ENCODE results near the gene VCL. TPM values are rescaled to one million over a fixed set of nuclear protein-coding genes. Genes with fewer than 3 reads are reported as not detected.
A peak's percentile ranks its signal among the peaks of the same experiment; 100 is the strongest.
"Not testable (repeated sequence)": the region's sequence is repeated elsewhere in the genome, so short reads cannot be mapped to it uniquely, and the experiment has no call there.

The VCL gene
- total and polyA plus RNA-seq, 4 donors: 31.6 to 499 (median 229) TPM

DNA sequence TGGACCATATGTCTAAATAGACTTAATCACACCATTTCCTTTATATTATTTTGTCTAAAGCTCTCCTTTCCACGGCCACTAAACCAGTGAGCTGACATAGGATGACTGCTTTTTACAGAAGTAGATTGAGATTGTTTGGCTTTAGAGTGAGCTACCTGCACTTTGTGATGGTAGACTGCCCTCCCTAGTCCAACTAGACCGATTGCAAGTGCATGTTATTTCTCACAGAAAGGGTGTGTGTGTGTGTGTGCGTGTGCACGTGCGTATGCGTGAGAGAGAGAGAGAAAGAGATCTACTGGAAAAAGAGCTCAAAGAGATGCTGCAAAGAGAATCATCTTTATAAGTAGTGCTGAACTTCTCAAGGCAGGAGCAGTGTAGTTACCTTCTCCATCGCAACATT lies 60.7 kb downstream of the VCL start:
- no peaks in the 10 kb centered on the region for H3K36me3 ChIP-seq (ENCODE audit: control insufficient read depth in 1 of 2, insufficient read depth in 2 of 2, low read length in 1 of 2)
- ATAC-seq (ENCODE audit: low FRiP score) (no peak), DNase-seq (no peak)
- no peak overlapping the region for H3K4me3 ChIP-seq (ENCODE audit: low read length in 2 of 2)
- H3K9me3 ChIP-seq (ENCODE audit: control insufficient read depth, low read length): no peaks in the 10 kb centered on the region
- 38 to 42% methylated on average over 7 of the region's 7 CpGs for WGBS, 2 donors
- intact Hi-C loops (cut with DNase I): no loop called here
- H3K27me3 ChIP-seq (ENCODE audit: control insufficient read depth in 1 of 2, insufficient read depth in 2 of 2, low read length in 1 of 2): no peaks in the 10 kb centered on the region
- no peak overlapping the region for H3K27ac ChIP-seq (ENCODE audit: low read depth in 1 of 2, low read length in 2 of 2)
- H3K4me1 ChIP-seq (ENCODE audit: control insufficient read depth in 1 of 2, insufficient read depth in 2 of 2, low read length in 2 of 2): peaks cover 2 to 20% of the 10 kb centered on the region in 2 donors

DNA sequence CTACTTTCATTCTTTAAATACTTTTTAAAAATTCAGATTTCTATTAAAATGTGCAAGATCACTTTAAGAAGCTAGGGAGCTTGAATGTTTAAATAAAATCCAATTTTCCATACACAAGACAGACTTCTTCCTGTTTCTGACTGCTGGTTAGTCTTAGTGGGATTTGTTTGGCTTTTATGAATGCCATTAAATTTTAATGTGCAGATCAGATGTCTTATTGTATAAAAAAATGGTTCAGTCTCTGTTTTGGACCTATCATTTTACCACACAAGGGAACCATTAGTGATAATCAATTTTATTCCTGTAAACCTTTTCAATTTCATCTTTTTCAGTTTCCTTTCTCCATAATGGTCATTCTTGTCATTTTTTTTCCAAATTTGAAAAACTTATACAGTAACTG lies 63.2 kb downstream of the VCL start:
- no peaks in the 10 kb centered on the region for H3K27me3 ChIP-seq (ENCODE audit: control insufficient read depth in 1 of 2, insufficient read depth in 2 of 2, low read length in 1 of 2)
- no peaks in the 10 kb centered on the region for H3K36me3 ChIP-seq (ENCODE audit: control insufficient read depth in 1 of 2, insufficient read depth in 2 of 2, low read length in 1 of 2)
- H3K9me3 ChIP-seq (ENCODE audit: control insufficient read depth, low read length): no peaks in the 10 kb centered on the region
- intact Hi-C loops (cut with DNase I): no loop called here
- ATAC-seq (ENCODE audit: low FRiP score): no peak
- no peak for DNase-seq
- H3K4me3 ChIP-seq (ENCODE audit: low read length in 2 of 2): no peak overlapping the region
- H3K27ac ChIP-seq (ENCODE audit: low read depth in 1 of 2, low read length in 2 of 2): no peak overlapping the region
- peaks cover 2 to 12% of the 10 kb centered on the region in 2 donors for H3K4me1 ChIP-seq (ENCODE audit: control insufficient read depth in 1 of 2, insufficient read depth in 2 of 2, low read length in 2 of 2)

DNA sequence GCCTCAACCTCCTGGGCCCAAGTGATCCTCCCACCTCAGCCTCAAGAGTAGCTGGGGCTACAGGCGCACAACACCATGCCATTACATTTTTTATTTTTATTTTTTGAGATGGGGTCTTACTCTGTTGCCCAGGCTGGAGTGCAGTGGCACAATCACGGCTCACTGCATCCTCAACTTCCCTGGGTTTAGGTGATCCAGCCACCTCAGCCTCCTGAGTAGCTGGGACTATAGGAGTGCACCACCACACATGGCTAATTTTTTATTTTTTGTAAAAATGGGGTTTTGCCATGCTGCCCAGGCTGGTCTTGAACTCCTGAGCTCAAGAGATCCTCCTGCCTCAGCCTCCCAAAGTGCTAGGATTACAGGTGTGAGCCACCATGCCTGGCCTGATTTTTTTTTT lies 64.1 kb downstream of the VCL start:
- H3K36me3 ChIP-seq (ENCODE audit: control insufficient read depth in 1 of 2, insufficient read depth in 2 of 2, low read length in 1 of 2); ATAC-seq (ENCODE audit: low FRiP score); H3K27me3 ChIP-seq (ENCODE audit: control insufficient read depth in 1 of 2, insufficient read depth in 2 of 2, low read length in 1 of 2); H3K9me3 ChIP-seq (ENCODE audit: control insufficient read depth, low read length); intact Hi-C loops (cut with DNase I); DNase-seq; H3K4me3 ChIP-seq (ENCODE audit: low read length in 2 of 2); H3K4me1 ChIP-seq (ENCODE audit: control insufficient read depth in 1 of 2, insufficient read depth in 2 of 2, low read length in 2 of 2): not testable (repeated sequence)
- H3K27ac ChIP-seq (ENCODE audit: low read depth in 1 of 2, low read length in 2 of 2): peak overlapping the region in 1 of 2 donors; percentile 44
- 92 to 94% methylated on average over 2 of the region's 2 CpGs for WGBS, 2 donors

DNA sequence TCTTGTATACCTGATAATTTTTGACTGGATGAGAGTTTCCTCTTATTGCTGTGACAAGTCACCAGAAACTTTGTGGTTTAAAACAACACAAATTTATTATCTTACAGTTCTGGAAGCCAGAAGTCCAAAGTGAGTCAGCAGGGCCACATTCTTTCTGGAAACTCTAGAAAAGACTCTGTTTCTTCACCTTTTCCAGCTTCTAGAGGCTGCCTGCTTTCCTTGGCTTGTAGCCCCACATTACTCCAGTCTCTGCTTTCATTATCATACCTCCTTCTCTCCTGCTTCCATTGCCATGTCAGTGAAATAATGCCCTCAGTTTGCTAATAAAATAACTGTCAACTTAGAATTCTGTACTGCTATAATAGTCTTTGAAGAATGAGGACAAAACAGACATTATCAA lies 65.3 kb downstream of the VCL start:
- no peaks in the 10 kb centered on the region for H3K27me3 ChIP-seq (ENCODE audit: control insufficient read depth in 1 of 2, insufficient read depth in 2 of 2, low read length in 1 of 2)
- H3K9me3 ChIP-seq (ENCODE audit: control insufficient read depth, low read length): no peaks in the 10 kb centered on the region
- H3K27ac ChIP-seq (ENCODE audit: low read depth in 1 of 2, low read length in 2 of 2): no peak overlapping the region
- no peak overlapping the region for H3K4me3 ChIP-seq (ENCODE audit: low read length in 2 of 2)
- intact Hi-C loops (cut with DNase I): no loop called here
- H3K36me3 ChIP-seq (ENCODE audit: control insufficient read depth in 1 of 2, insufficient read depth in 2 of 2, low read length in 1 of 2): no peaks in the 10 kb centered on the region
- peaks cover 0 to 2% of the 10 kb centered on the region in 2 donors for H3K4me1 ChIP-seq (ENCODE audit: control insufficient read depth in 1 of 2, insufficient read depth in 2 of 2, low read length in 2 of 2)
- DNase-seq (no peak), ATAC-seq (ENCODE audit: low FRiP score) (no peak)

DNA sequence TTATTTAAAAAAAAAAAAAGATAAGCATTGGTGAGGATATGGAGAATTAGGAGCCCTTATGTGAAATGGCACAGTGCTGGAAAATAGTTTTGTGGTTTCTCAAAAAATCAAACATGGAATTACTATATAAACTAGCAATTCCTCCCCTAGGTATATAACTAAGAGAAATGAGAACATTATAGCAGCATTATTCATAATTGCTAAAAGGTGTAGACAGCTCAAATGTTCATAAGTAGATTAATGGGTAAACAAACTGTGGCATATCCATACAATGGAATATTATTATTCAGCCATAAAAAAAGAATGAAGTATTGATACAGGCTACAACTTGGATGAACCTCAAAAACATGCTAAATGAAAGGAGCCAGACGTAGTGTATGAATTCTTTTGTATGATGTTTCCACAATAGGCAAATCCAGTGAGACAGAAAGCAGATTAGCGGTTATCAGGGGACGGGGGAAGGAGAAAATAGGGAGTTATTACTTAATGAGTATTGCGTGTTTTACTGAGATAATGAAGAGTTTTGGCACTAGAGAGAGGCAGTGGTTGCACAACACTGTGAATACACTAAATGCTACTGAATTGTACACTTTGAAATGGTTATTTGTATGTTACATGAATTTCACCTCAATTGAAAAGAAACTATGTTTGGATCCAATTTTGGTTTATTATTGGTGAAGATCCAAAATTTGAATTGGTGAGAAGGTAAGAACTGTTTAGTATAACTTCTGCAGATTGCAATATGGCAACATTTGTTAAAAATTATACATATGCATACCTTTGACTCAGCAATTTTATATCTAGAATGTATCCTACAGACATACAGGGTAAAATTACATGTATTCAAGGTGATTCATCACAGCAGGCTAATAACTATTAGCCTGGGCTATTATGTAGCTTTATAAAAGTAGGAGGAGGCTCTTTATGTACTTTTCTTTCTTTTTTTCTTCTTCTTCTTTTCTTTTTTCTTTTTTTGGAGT lies 69.7 kb downstream of the VCL start:
- Histone ChIP-seq H3K27me3 (ENCODE audit: control insufficient read depth in 1 of 2, insufficient read depth in 2 of 2, low read length in 1 of 2) (no peaks in the 10 kb centered on the region), H3K4me1 (ENCODE audit: control insufficient read depth in 1 of 2, insufficient read depth in 2 of 2, low read length in 2 of 2) (peaks cover 4 to 6% of the 10 kb centered on the region in 2 donors), H3K4me3 (ENCODE audit: low read length in 2 of 2) (no peak overlapping the region), H3K27ac (ENCODE audit: low read depth in 1 of 2, low read length in 2 of 2) (no peak overlapping the region), H3K36me3 (ENCODE audit: control insufficient read depth in 1 of 2, insufficient read depth in 2 of 2, low read length in 1 of 2) (no peaks in the 10 kb centered on the region), H3K9me3 (ENCODE audit: control insufficient read depth, low read length) (no peaks in the 10 kb centered on the region)
- no peak for ATAC-seq (ENCODE audit: low FRiP score)
- intact Hi-C loops (cut with DNase I): loop anchor here in 1 of 2 donors (5.0 kb wide), 1 partner anchor 45 kb away; no protein-coding TSS in a partner anchor
- 63% methylated on average over 4 of the region's 4 CpGs for WGBS, 2 donors
- no peak for DNase-seq

DNA sequence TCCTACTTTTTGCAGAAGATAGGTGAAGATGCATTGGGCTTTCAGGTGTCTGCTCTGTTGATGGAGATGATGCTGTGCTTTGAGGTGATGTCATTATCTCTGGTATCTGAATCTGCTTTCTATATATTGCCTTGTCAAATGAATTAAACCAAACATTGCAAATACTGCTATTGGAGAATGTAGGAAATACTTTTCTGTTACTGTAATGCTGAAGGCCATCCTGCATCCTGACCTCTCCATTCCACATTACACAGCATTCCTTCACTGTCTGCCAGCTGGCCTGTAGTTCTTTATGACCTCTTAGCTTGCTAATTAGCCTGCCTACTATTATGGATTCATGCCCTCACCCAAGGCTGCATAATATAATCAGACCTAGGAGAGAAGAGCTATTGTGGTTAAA lies 73.2 kb downstream of the VCL start:
- Histone ChIP-seq H3K36me3 (ENCODE audit: control insufficient read depth in 1 of 2, insufficient read depth in 2 of 2, low read length in 1 of 2) (peaks cover 0 to 3% of the 10 kb centered on the region in 2 donors), H3K4me3 (ENCODE audit: low read length in 2 of 2) (no peak overlapping the region), H3K4me1 (ENCODE audit: control insufficient read depth in 1 of 2, insufficient read depth in 2 of 2, low read length in 2 of 2) (peaks cover 6 to 9% of the 10 kb centered on the region in 2 donors), H3K9me3 (ENCODE audit: control insufficient read depth, low read length) (no peaks in the 10 kb centered on the region), H3K27ac (ENCODE audit: low read depth in 1 of 2, low read length in 2 of 2) (peak overlapping the region in 1 of 2 donors; percentile 56), H3K27me3 (ENCODE audit: control insufficient read depth in 1 of 2, insufficient read depth in 2 of 2, low read length in 1 of 2) (no peaks in the 10 kb centered on the region)
- ATAC-seq (ENCODE audit: low FRiP score) (peak; percentile 63), DNase-seq (no peak)
- intact Hi-C loops (cut with DNase I): no loop called here

DNA sequence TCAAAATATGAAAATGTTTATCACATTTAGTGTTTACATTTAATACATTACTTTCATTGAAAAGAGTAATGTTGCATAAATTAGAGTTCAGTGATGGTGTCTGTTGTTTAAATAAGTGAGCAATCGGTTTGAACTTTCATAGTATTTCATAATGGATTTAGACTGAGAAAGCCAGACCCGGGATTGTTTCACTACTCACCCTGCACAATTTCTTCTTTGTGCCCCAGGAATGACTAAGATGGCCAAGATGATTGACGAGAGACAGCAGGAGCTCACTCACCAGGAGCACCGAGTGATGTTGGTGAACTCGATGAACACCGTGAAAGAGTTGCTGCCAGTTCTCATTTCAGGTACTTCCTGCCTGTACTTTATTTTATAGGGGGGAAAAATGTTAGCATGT lies 74.6 kb downstream of the VCL start:
- Histone ChIP-seq H3K9me3 (ENCODE audit: control insufficient read depth, low read length) (no peaks in the 10 kb centered on the region), H3K27me3 (ENCODE audit: control insufficient read depth in 1 of 2, insufficient read depth in 2 of 2, low read length in 1 of 2) (no peaks in the 10 kb centered on the region), H3K4me1 (ENCODE audit: control insufficient read depth in 1 of 2, insufficient read depth in 2 of 2, low read length in 2 of 2) (peaks cover 6 to 10% of the 10 kb centered on the region in 2 donors), H3K36me3 (ENCODE audit: control insufficient read depth in 1 of 2, insufficient read depth in 2 of 2, low read length in 1 of 2) (peaks cover 3 to 4% of the 10 kb centered on the region in 2 donors), H3K27ac (ENCODE audit: low read depth in 1 of 2, low read length in 2 of 2) (peak overlapping the region in 1 of 2 donors; percentile 75), H3K4me3 (ENCODE audit: low read length in 2 of 2) (no peak overlapping the region)
- no peak for ATAC-seq (ENCODE audit: low FRiP score)
- intact Hi-C loops (cut with DNase I): no loop called here
- WGBS, 2 donors: 14 to 21% methylated on average over 6 of the region's 6 CpGs
- no peak for DNase-seq

DNA sequence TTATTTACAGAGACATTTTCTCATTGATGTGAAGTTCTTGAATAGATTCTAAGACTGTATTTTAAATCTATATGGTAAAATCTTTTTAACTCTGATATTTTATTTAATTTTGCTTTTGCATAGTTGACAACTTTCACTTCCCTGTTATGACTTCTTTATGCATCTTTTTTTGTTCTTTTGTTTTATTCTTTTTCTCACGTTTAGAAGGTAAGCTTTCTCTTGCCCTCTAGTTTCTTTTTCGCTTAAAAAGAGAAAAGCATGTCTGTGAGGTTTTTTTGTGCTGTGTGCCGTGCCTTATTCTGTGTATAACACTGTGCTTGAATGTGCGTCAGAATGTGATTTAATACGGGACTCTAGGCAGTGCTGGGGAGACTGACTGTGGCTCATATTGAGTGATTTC lies 78.0 kb downstream of the VCL start:
- intact Hi-C loops (cut with DNase I): no loop called here
- peaks cover 6 to 13% of the 10 kb centered on the region in 2 donors for H3K4me1 ChIP-seq (ENCODE audit: control insufficient read depth in 1 of 2, insufficient read depth in 2 of 2, low read length in 2 of 2)
- H3K36me3 ChIP-seq (ENCODE audit: control insufficient read depth in 1 of 2, insufficient read depth in 2 of 2, low read length in 1 of 2): peaks cover 3 to 4% of the 10 kb centered on the region in 2 donors
- ATAC-seq (ENCODE audit: low FRiP score): no peak
- DNase-seq: no peak
- H3K9me3 ChIP-seq (ENCODE audit: control insufficient read depth, low read length): no peaks in the 10 kb centered on the region
- H3K27ac ChIP-seq (ENCODE audit: low read depth in 1 of 2, low read length in 2 of 2): peak overlapping the region in 1 of 2 donors; percentile 48
- 70 to 74% methylated on average over 5 of the region's 5 CpGs for WGBS, 2 donors
- no peaks in the 10 kb centered on the region for H3K27me3 ChIP-seq (ENCODE audit: control insufficient read depth in 1 of 2, insufficient read depth in 2 of 2, low read length in 1 of 2)
- H3K4me3 ChIP-seq (ENCODE audit: low read length in 2 of 2): no peak overlapping the region

DNA sequence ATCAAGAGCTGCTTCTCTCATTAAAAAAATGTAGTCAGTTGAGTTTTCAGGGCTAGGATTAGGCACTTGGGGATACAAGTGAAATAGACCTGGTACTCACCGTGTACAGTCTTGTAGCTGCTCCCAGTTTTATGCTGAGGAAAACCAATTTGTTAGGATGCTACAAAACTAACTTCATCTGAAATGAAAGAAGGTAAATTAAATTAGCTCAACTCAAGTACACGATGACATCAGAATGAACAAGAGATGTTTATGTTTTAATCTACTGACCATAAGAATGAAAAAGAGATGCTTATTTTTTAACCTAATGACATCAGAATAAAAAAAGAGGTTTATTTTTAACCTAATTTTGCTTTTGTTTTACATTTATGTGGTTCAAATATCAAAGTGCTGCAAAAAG lies 79.0 kb downstream of the VCL start:
- H3K9me3 ChIP-seq (ENCODE audit: control insufficient read depth, low read length): no peaks in the 10 kb centered on the region
- WGBS, 2 donors: 59 to 68% methylated on average over 2 of the region's 2 CpGs

More for the DNA sequence above, 79.0 kb downstream of the VCL start:
- intact Hi-C loops (cut with DNase I): no loop called here
- Histone ChIP-seq H3K27ac (ENCODE audit: low read depth in 1 of 2, low read length in 2 of 2) (no peak overlapping the region), H3K36me3 (ENCODE audit: control insufficient read depth in 1 of 2, insufficient read depth in 2 of 2, low read length in 1 of 2) (peaks cover 3 to 4% of the 10 kb centered on the region in 2 donors), H3K4me1 (ENCODE audit: control insufficient read depth in 1 of 2, insufficient read depth in 2 of 2, low read length in 2 of 2) (peaks cover 0 to 12% of the 10 kb centered on the region in 2 donors), H3K4me3 (ENCODE audit: low read length in 2 of 2) (no peak overlapping the region), H3K27me3 (ENCODE audit: control insufficient read depth in 1 of 2, insufficient read depth in 2 of 2, low read length in 1 of 2) (no peaks in the 10 kb centered on the region)
- no peak for DNase-seq
- ATAC-seq (ENCODE audit: low FRiP score): no peak
